Tibial artery (tissue), 4 donors: ENCODE measurements around the gene TPCN1.

ENCODE experiments used
- DNase-seq, 2 donors: peaks; one replicate each; pipeline ENCODE4 v3.0.0-alpha.2; 2019
- H3K27ac ChIP-seq, 2 donors: fragments of 200-600 bp; sonication (generic) in 1 of 2; 1 replicate in 1 of 2; 2 replicates in 1 of 2; pipeline ENCODE4 v1.5.1; 2018 to 2019; ENCODE audit warnings: mild to moderate bottlenecking in 1 of 2
- H3K27me3 ChIP-seq, 2 donors: fragments of 200-600 bp; sonication (generic) in 1 of 2; one replicate each; pipeline versions ENCODE4 v1.5.1 to v1.6.0; 2016 to 2019
- H3K36me3 ChIP-seq, 3 donors: fragments of 200-600 bp; sonication (generic) in 2 of 3; one replicate each; pipeline ENCODE4 v1.5.1; 2016 to 2019; ENCODE audit warnings: mild to moderate bottlenecking in 2 of 3
- H3K4me1 ChIP-seq, 4 donors: fragments of 200-600 bp; sonication (generic) in 2 of 4; 1 replicate in 3 of 4; 2 replicates in 1 of 4; pipeline ENCODE4 v1.5.1; 2016 to 2019
- H3K4me3 ChIP-seq, 2 donors: fragments of 200-600 bp; sonication (generic) in 1 of 2; 1 replicate in 1 of 2; 2 replicates in 1 of 2; pipeline ENCODE4 v1.5.1; 2018 to 2019; ENCODE audit warnings: mild to moderate bottlenecking in 2 of 2
- H3K9me3 ChIP-seq, 3 donors: fragments of 200-600 bp; sonication (generic) in 1 of 3; one replicate each; pipeline ENCODE4 v1.5.1; 2016 to 2019
- CTCF ChIP-seq, 2 experiments: fragments of 200-600 bp in 1 of 2; fragments of 450-650 bp in 1 of 2; IDR thresholded peaks; one replicate each; pipeline ENCODE4 v1.5.1; 2017 to 2019; ENCODE audit warnings: antibody characterized with exemption in 2 of 2, mild to moderate bottlenecking in 1 of 2, moderate library complexity in 1 of 2
- intact Hi-C: fragments of 100-400 bp; cut with DNase I; formaldehyde crosslinking; loops from one replicate; pipeline ENCODE4 v1.15.0; 2023; ENCODE audit warnings: low total_unique reads

TPCN1 gene

DNA sequence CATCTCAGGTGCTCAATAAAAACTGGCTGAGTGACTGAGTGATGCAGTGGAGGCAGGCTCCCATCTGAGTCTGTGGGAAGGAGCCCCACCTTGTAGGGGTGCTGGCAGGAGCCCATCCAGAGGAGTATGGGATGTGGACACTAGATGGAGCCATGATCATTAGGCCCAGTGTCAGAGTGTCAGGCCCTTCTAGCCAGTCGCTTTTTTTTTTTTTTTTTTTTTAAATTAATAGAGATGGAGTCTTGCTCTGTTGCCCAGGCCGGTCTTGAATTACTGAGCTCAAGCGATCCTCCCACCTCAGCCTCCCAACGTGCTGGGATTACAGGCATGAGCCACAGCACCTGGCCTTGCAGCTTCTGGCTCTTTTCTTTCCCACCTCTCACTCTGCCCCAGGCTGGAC lies 24.3 kb upstream of the TPCN1 start:
- intact Hi-C loops, result loop anchor here (5.0 to 10.0 kb wide), 2 partner anchors 138 to 160 kb away; partner anchors contain the start of genes PLBD2 and SLC8B1
- peak; percentile 55 to 58 for TF ChIP-seq CTCF (IDR thresholded peaks at IDR 0.05)
- Histone ChIP-seq H3K27me3 (no peaks in the 10 kb centered on the region), H3K4me3 (no peak overlapping the region), H3K9me3 (no peaks in the 10 kb centered on the region), H3K4me1 (peaks cover 0 to 31% (median 15%) of the 10 kb centered on the region in 4 donors), H3K27ac (peak overlapping the region in 1 of 2 donors; percentile 67), H3K36me3 (peaks cover 0 to 9% (median under 1%) of the 10 kb centered on the region in 3 donors)
- DNase-seq, result peak; percentile 78 to 87

GRCh38 chr12:113197518-113198077 lies 23.7 kb upstream of the TPCN1 start:
- H3K27ac ChIP-seq, result no peak overlapping the region
- peaks cover 0 to 31% (median 15%) of the 10 kb centered on the region in 4 donors for H3K4me1 ChIP-seq
- no peak for TF ChIP-seq CTCF (IDR thresholded peaks at IDR 0.05)
- peaks cover 0 to 2% (median 0%) of the 10 kb centered on the region in 3 donors for H3K36me3 ChIP-seq
- no peak overlapping the region for H3K4me3 ChIP-seq
- no peak for DNase-seq
- intact Hi-C loops, result loop anchor here (5.0 to 10.0 kb wide), 2 partner anchors 137 to 160 kb away; partner anchors contain the start of genes PLBD2 and SLC8B1
- no peaks in the 10 kb centered on the region for H3K9me3 ChIP-seq
- H3K27me3 ChIP-seq, result no peaks in the 10 kb centered on the region

DNA sequence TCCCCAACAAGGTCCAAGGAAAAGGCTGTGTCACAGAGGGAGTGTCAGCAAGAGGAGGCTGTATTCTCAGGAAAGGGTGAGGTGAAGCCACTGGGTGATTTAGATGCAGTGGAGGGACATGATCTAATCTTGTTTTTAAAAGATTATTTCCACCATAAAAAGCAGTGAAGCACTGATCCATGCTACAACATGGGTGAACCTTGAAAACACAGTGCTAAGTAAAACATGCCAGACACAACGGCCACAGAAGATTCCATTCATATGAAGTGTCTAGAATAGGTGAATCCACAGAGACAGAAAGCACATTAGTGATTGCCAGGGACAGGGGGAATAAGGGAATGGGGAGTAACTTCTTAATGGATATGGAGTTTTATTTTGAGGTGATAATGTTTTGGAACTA lies 23.0 kb upstream of the TPCN1 start:
- no peak for DNase-seq
- H3K4me3 ChIP-seq, result no peak overlapping the region
- H3K4me1 ChIP-seq, result peaks cover 0 to 27% (median 14%) of the 10 kb centered on the region in 4 donors
- H3K27me3 ChIP-seq, result no peaks in the 10 kb centered on the region
- intact Hi-C loops, result loop anchor here (5.0 to 10.0 kb wide), 2 partner anchors 137 to 159 kb away; partner anchors contain the start of genes PLBD2 and SLC8B1
- H3K36me3 ChIP-seq, result no peaks in the 10 kb centered on the region
- no peak overlapping the region for H3K27ac ChIP-seq
- no peak for TF ChIP-seq CTCF (IDR thresholded peaks at IDR 0.05)
- no peaks in the 10 kb centered on the region for H3K9me3 ChIP-seq

DNA sequence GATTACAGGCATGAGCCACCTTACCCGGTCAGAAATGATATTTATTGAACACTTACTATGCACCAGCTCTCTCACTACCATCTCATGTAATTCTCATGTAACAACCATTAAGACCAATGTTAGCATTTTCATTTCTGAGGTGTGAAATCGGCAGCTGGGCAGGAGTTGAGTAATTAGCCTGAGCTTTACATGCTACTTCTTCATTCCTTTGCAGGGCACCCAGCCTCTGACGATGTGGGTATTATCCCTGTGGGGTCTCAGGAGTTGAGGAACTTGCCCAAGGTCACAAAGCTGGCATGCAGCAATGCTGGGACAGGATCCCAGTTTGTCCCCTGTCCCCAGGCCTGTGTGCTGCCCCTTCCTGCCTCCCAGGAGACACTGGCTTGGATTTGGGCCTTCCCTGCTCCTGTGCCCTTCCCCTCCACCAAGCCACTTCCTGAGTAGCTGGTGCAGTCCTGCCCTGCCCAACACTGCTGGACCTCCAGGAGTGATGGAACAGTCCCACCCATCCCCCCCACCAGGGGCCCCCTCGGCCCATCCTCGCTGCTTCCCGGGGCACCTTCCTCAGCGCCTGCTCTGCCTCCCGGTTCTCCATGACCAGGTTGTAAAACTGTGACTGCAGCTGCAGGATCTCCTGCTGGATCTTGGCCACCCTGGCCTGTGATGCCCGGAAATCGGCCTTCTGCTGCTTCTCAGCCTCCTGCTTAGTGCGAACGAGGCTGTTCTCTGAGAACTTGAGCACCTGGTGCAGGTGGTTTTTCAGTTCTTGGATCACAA lies 21.1 kb upstream of the TPCN1 start:
- no peak for DNase-seq
- intact Hi-C loops, result no loop called here

More for the DNA sequence above, 21.1 kb upstream of the TPCN1 start:
- H3K4me1 ChIP-seq, result peaks cover 0 to 8% (median 0%) of the 10 kb centered on the region in 4 donors
- no peaks in the 10 kb centered on the region for H3K27me3 ChIP-seq
- H3K4me3 ChIP-seq, result no peak overlapping the region
- H3K9me3 ChIP-seq, result no peaks in the 10 kb centered on the region
- no peak for TF ChIP-seq CTCF (IDR thresholded peaks at IDR 0.05)
- no peak overlapping the region for H3K27ac ChIP-seq
- no peaks in the 10 kb centered on the region for H3K36me3 ChIP-seq
